GM19324 (cell line): ENCODE results near the gene B4GALT6.

Source experiments
- ATAC-seq: cut with Tn5 transposase; IDR thresholded peaks from one replicate; pipeline ENCODE4 v1.9.1; 2021; ENCODE audit warnings: mild to moderate bottlenecking, moderate library complexity; ENCODE audit not compliant: unreplicated experiment, low FRiP score

The B4GALT6 gene

GRCh38 chr18:31636387-31636786, 48.0 kb downstream of the B4GALT6 start:
- no peak for ATAC-seq

- ATAC-seq: peak; percentile 89
These were observed 50.1 kb downstream of the B4GALT6 start for GRCh38 chr18:31634331-31634713.

GRCh38 chr18:31633392-31634330, 50.7 kb downstream of the B4GALT6 start:
- ATAC-seq: peak; percentile 2

GRCh38 chr18:31632356-31632755, 52.0 kb downstream of the B4GALT6 start:
- no peak for ATAC-seq

GRCh38 chr18:31631526-31631925, 52.9 kb downstream of the B4GALT6 start:
- no peak for ATAC-seq

GRCh38 chr18:31630549-31630948, 53.8 kb downstream of the B4GALT6 start:
- no peak for ATAC-seq

GRCh38 chr18:31626409-31626808, 58.0 kb downstream of the B4GALT6 start:
- no peak for ATAC-seq

- no peak for ATAC-seq
These were observed 59.3 kb downstream of the B4GALT6 start for GRCh38 chr18:31624892-31625640.

GRCh38 chr18:31619291-31619690, 65.1 kb downstream of the B4GALT6 start:
- no peak for ATAC-seq

- no peak for ATAC-seq
These were observed 65.6 kb downstream of the B4GALT6 start for GRCh38 chr18:31618801-31619200.

GRCh38 chr18:31617031-31617717, 67.2 kb downstream of the B4GALT6 start:
- no peak for ATAC-seq

GRCh38 chr18:31616586-31616985, 67.8 kb downstream of the B4GALT6 start:
- no peak for ATAC-seq

- no peak for ATAC-seq
These were observed 70.3 kb downstream of the B4GALT6 start for GRCh38 chr18:31614044-31614443.

GRCh38 chr18:31612124-31612523, 72.3 kb downstream of the B4GALT6 start:
- ATAC-seq: no peak

- ATAC-seq: no peak
These were observed 72.9 kb downstream of the B4GALT6 start for GRCh38 chr18:31611511-31611910.

- no peak for ATAC-seq
These were observed 73.8 kb downstream of the B4GALT6 start for GRCh38 chr18:31610286-31611205.

GRCh38 chr18:31609886-31610285, 74.5 kb downstream of the B4GALT6 start:
- ATAC-seq: no peak

GRCh38 chr18:31607384-31607783, 77.0 kb downstream of the B4GALT6 start:
- ATAC-seq: no peak

GRCh38 chr18:31606265-31606664, 78.1 kb downstream of the B4GALT6 start:
- no peak for ATAC-seq

GRCh38 chr18:31603315-31603714, 81.1 kb downstream of the B4GALT6 start:
- ATAC-seq: no peak
